CD4-positive, CD25-positive, alpha-beta regulatory T cell (primary cell): ENCODE data around the gene ELMO1. TPM values are rescaled to one million over a fixed set of nuclear protein-coding genes. Genes with fewer than 3 reads are reported as not detected.

Experiments
- ATAC-seq, 2 donors: fragments of 150-1000 bp; cut with Tn5 transposase; one replicate each; pipeline ENCODE4 v1.10.0; 2021; ENCODE audit warnings: low read depth in 2 of 2, moderate number of reproducible peaks in 2 of 2, moderate library complexity in 1 of 2
- DNase-seq, 3 donors: peaks; one replicate each; pipeline versions ENCODE4 v3.0.0 to v3.0.0-alpha.2; 2012 to 2022; ENCODE audit warnings: mixed read lengths in 1 of 3
- H3K27ac ChIP-seq: one replicate; pipeline ENCODE4 v1.7.0; 2013; ENCODE audit warnings: mild to moderate bottlenecking, low read length; ENCODE audit not compliant: insufficient read depth, poor library complexity, severe bottlenecking
- H3K27me3 ChIP-seq: one replicate; pipeline ENCODE4 v1.7.0; 2013; ENCODE audit warnings: low read length; ENCODE audit not compliant: control insufficient read depth, insufficient read depth
- H3K36me3 ChIP-seq: one replicate; pipeline ENCODE4 v1.7.0; 2013; ENCODE audit warnings: mild to moderate bottlenecking, low read length, moderate library complexity; ENCODE audit not compliant: control insufficient read depth, insufficient read depth
- H3K4me1 ChIP-seq: 2 replicates; pipeline ENCODE4 v1.7.0; 2013; ENCODE audit warnings: mild to moderate bottlenecking, low read length; ENCODE audit not compliant: insufficient read depth, control insufficient read depth, poor library complexity, severe bottlenecking
- H3K4me3 ChIP-seq: one replicate; pipeline ENCODE4 v1.7.0; 2013; ENCODE audit warnings: low read depth, mild to moderate bottlenecking, low read length, moderate library complexity
- H3K9me3 ChIP-seq, 2 experiments: 1 replicate in 1 of 2; 2 replicates in 1 of 2; pipeline ENCODE4 v1.7.0; 2013; ENCODE audit warnings: low read length in 2 of 2, mild to moderate bottlenecking in 1 of 2, moderate library complexity in 1 of 2; ENCODE audit not compliant: control insufficient read depth in 2 of 2
- H3K27ac Mint-ChIP-seq, 3 donors: one replicate each; pipeline ENCODE4 v1.8.0; 2020 to 2022; ENCODE audit warnings: mild to moderate bottlenecking in 3 of 3, mixed read lengths in 3 of 3, moderate library complexity in 2 of 3
- H3K27me3 Mint-ChIP-seq: one replicate; pipeline ENCODE4 v1.8.0; 2022; ENCODE audit warnings: mild to moderate bottlenecking, mixed read lengths
- H3K36me3 Mint-ChIP-seq: one replicate; pipeline ENCODE4 v1.8.0; 2020; ENCODE audit warnings: mixed read lengths
- H3K4me1 Mint-ChIP-seq, 4 donors: one replicate each; pipeline ENCODE4 v1.8.0; 2020 to 2022; ENCODE audit warnings: mixed read lengths in 4 of 4, mild to moderate bottlenecking in 1 of 4
- H3K4me3 Mint-ChIP-seq, 4 donors: one replicate each; pipeline ENCODE4 v1.8.0; 2020 to 2022; ENCODE audit warnings: mild to moderate bottlenecking in 4 of 4, mixed read lengths in 4 of 4, moderate library complexity in 3 of 4
- H3K9me3 Mint-ChIP-seq, 7 donors: one replicate each; pipeline ENCODE4 v1.8.0; 2020 to 2022; ENCODE audit warnings: mixed read lengths in 7 of 7, mild to moderate bottlenecking in 3 of 7, moderate library complexity in 2 of 7
- polyA plus RNA-seq, 4 donors: library from polyadenylated mRNA; unstranded; fragments of 300-500 nt; fragmentation: Illumina TruSeq; gene quantifications; one replicate each; pipeline ENCODE4 v1.2.3, GENCODE V29; 2021
- total RNA-seq: library from RNA; stranded (reverse); gene quantifications from one replicate; pipeline ENCODE4 v1.2.3, GENCODE V29; 2022

Gene ELMO1
- total and polyA plus RNA-seq, 5 donors from 2014 or later, result 39.5 to 162 (median 53.5) TPM

- ATAC-seq (no peak), DNase-seq (no peak)
- peaks cover 8% of the 10 kb centered on the region for H3K4me1 ChIP-seq
- Mint-ChIP-seq H3K27me3 (no peaks in the 10 kb centered on the region), H3K36me3 (peaks cover 64% of the 10 kb centered on the region), H3K4me1 (peaks cover 42 to 96% (median 70%) of the 10 kb centered on the region in 4 donors), H3K4me3 (peak overlapping the region in 3 of 4 donors; percentile 1 to 42 (median 38)), H3K9me3 (peaks cover 0 to 4% (median 0%) of the 10 kb centered on the region in 7 donors), H3K27ac (peak overlapping the region in 2 of 3 donors; percentile 9 to 62)
- no peaks in the 10 kb centered on the region for H3K27me3 ChIP-seq
- no peaks in the 10 kb centered on the region for H3K9me3 ChIP-seq
- H3K27ac ChIP-seq, result no peak overlapping the region
- H3K4me3 ChIP-seq, result no peak overlapping the region
- H3K36me3 ChIP-seq, result peaks cover 17% of the 10 kb centered on the region
Measured at GRCh38 chr7:37332243-37333016, 116.2 kb downstream of the ELMO1 start.

GRCh38 chr7:37330775-37331174, 117.9 kb downstream of the ELMO1 start:
- Histone ChIP-seq H3K36me3 (peaks cover 21% of the 10 kb centered on the region), H3K27ac (no peak overlapping the region), H3K4me1 (no peaks in the 10 kb centered on the region), H3K27me3 (no peaks in the 10 kb centered on the region), H3K4me3 (no peak overlapping the region), H3K9me3 (no peaks in the 10 kb centered on the region)
- Mint-ChIP-seq H3K9me3 (peaks cover 0 to 1% (median 0%) of the 10 kb centered on the region in 7 donors), H3K36me3 (peaks cover 61% of the 10 kb centered on the region), H3K27ac (peak overlapping the region in 1 of 3 donors; percentile 25), H3K4me3 (no peak overlapping the region), H3K27me3 (no peaks in the 10 kb centered on the region), H3K4me1 (peaks cover 34 to 91% (median 70%) of the 10 kb centered on the region in 4 donors)
- ATAC-seq (no peak), DNase-seq (no peak)

DNA sequence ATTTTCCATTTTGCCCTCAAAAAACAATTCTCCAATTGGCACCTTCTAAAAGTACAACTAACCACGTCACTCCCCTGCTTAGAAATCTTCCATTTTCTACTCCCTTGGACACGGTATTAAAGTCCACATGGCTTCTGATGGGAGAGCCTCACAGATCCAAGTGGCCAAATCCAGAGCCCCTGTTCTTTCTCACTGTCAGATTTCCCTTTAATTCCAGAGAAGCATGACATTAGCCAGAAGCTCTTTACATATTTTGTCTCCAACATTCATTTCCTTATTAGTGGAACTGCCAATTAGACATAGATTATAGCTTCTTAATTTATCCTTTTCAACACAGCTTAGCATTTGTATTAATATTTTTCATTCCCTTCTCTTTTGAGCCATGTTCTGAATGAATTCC, 118.7 kb downstream of the ELMO1 start:
- ATAC-seq, result no peak
- Mint-ChIP-seq H3K9me3 (peaks cover 0 to 1% (median 0%) of the 10 kb centered on the region in 7 donors), H3K27me3 (no peaks in the 10 kb centered on the region), H3K27ac (peak overlapping the region in 2 of 3 donors; percentile 25 to 28), H3K4me1 (peaks cover 32 to 82% (median 69%) of the 10 kb centered on the region in 4 donors), H3K4me3 (no peak overlapping the region), H3K36me3 (peaks cover 66% of the 10 kb centered on the region)
- Histone ChIP-seq H3K27ac (no peak overlapping the region), H3K9me3 (no peaks in the 10 kb centered on the region), H3K36me3 (peaks cover 24% of the 10 kb centered on the region), H3K27me3 (no peaks in the 10 kb centered on the region), H3K4me3 (no peak overlapping the region), H3K4me1 (no peaks in the 10 kb centered on the region)
- DNase-seq, result no peak

GRCh38 chr7:37327288-37327687, 121.4 kb downstream of the ELMO1 start:
- H3K4me3 ChIP-seq, result no peak overlapping the region
- H3K36me3 ChIP-seq, result peaks cover 28% of the 10 kb centered on the region
- Mint-ChIP-seq H3K27ac (peak overlapping the region; percentile 4 to 83 (median 39)), H3K36me3 (peaks cover 51% of the 10 kb centered on the region), H3K4me3 (no peak overlapping the region), H3K9me3 (peaks cover 0 to 1% (median 0%) of the 10 kb centered on the region in 7 donors), H3K27me3 (no peaks in the 10 kb centered on the region), H3K4me1 (peaks cover 20 to 64% (median 55%) of the 10 kb centered on the region in 4 donors)
- no peak for ATAC-seq
- no peaks in the 10 kb centered on the region for H3K27me3 ChIP-seq
- H3K27ac ChIP-seq, result no peak overlapping the region
- H3K4me1 ChIP-seq, result no peaks in the 10 kb centered on the region
- H3K9me3 ChIP-seq, result no peaks in the 10 kb centered on the region
- no peak for DNase-seq

- DNase-seq (no peak), ATAC-seq (no peak)
- Histone ChIP-seq H3K9me3 (no peaks in the 10 kb centered on the region), H3K36me3 (peaks cover 18% of the 10 kb centered on the region), H3K4me3 (no peak overlapping the region), H3K27me3 (no peaks in the 10 kb centered on the region), H3K27ac (no peak overlapping the region), H3K4me1 (peaks cover 4% of the 10 kb centered on the region)
- Mint-ChIP-seq H3K27ac (peak overlapping the region in 1 of 3 donors; percentile 49), H3K36me3 (peaks cover 34% of the 10 kb centered on the region), H3K4me1 (peaks cover 0 to 37% (median 31%) of the 10 kb centered on the region in 4 donors), H3K27me3 (no peaks in the 10 kb centered on the region), H3K9me3 (no peaks in the 10 kb centered on the region), H3K4me3 (no peak overlapping the region)
Measured at GRCh38 chr7:37323966-37324365, 124.7 kb downstream of the ELMO1 start.

- H3K36me3 Mint-ChIP-seq, result peaks cover 26% of the 10 kb centered on the region
- no peak overlapping the region for H3K4me3 Mint-ChIP-seq
- DNase-seq (no peak), ATAC-seq (no peak)
- no peaks in the 10 kb centered on the region for H3K9me3 ChIP-seq
- peaks cover 11% of the 10 kb centered on the region for H3K4me1 ChIP-seq
- peaks cover 0 to 27% (median 23%) of the 10 kb centered on the region in 4 donors for H3K4me1 Mint-ChIP-seq
- no peaks in the 10 kb centered on the region for H3K27me3 Mint-ChIP-seq
- H3K27ac ChIP-seq, result no peak overlapping the region
- peaks cover 16% of the 10 kb centered on the region for H3K36me3 ChIP-seq
- H3K27ac Mint-ChIP-seq, result peak overlapping the region in 1 of 3 donors; percentile 6
- no peaks in the 10 kb centered on the region for H3K9me3 Mint-ChIP-seq
- H3K4me3 ChIP-seq, result no peak overlapping the region
- no peaks in the 10 kb centered on the region for H3K27me3 ChIP-seq
Measured at GRCh38 chr7:37322831-37323230, 125.8 kb downstream of the ELMO1 start.

DNA sequence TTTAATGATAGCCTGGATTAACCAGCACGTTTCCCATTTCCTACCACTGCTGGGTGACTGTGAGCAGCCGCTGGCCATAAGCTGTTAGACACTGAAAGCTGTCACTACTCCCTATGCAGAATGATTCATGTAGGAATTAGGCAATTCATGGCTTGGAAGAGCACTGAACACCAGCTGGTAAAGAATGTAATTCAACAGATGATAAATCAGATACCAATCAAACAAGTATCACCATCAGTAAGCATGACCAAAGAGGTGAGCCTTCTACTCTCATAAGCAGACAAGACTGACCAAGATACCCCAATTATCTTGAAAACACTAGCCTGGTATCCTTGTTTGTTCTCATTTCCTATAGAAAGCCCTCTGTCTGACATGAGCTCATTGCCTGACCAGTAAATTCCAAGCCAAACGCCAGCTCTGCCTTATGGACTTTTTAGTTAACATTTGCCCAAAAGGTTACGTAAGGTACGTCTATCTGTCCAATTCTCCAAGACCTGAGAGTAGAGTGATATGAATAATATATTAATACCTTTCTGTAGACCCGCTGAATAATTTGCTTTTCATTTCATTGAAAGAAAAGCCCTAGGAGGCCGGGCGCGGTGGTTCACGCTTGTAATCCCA, 127.7 kb downstream of the ELMO1 start:
- peaks cover 5 to 21% (median 16%) of the 10 kb centered on the region in 4 donors for H3K4me1 Mint-ChIP-seq
- Histone ChIP-seq H3K36me3 (peaks cover 19% of the 10 kb centered on the region), H3K27me3 (no peaks in the 10 kb centered on the region), H3K4me3 (no peak overlapping the region), H3K27ac (no peak overlapping the region), H3K4me1 (peaks cover 18% of the 10 kb centered on the region), H3K9me3 (no peaks in the 10 kb centered on the region)
- H3K27ac Mint-ChIP-seq, result no peak overlapping the region
- no peaks in the 10 kb centered on the region for H3K27me3 Mint-ChIP-seq
- no peak for DNase-seq
- no peak for ATAC-seq
- H3K4me3 Mint-ChIP-seq, result no peak overlapping the region
- H3K36me3 Mint-ChIP-seq, result peaks cover 25% of the 10 kb centered on the region
- H3K9me3 Mint-ChIP-seq, result peaks cover 0 to 1% (median 0%) of the 10 kb centered on the region in 7 donors
